ENCODE data around the gene LSM10. TPM values are rescaled to one million over a fixed set of nuclear protein-coding genes. Genes with fewer than 3 reads are reported as not detected.

Gene LSM10
- total RNA-seq (10 to 100 TPM; 39.1 to 68.7 (median 49.7) TPM), polyA plus RNA-seq (10 to 100 TPM; 72.7 to 95.9 TPM)
- long read RNA-seq, donor 1, transcript LSM10-201 (2 exons, 850 nt): major isoform, 39 of 40 reads
- long read RNA-seq, donor 1, partial matches to known transcripts: 0 of 40 reads
- long read RNA-seq, donor 1, other reads (novel, unspliced or antisense): 1 of 40 reads
- long read RNA-seq, donor 2, transcript LSM10-201 (2 exons, 850 nt): major isoform, 36 of 37 reads
- long read RNA-seq, donor 2, partial matches to known transcripts: 0 of 37 reads
- long read RNA-seq, donor 2, other reads (novel, unspliced or antisense): 0 of 37 reads
- long read RNA-seq, donor 3, transcript LSM10-201 (2 exons, 850 nt): major isoform, 26 of 26 reads
- long read RNA-seq, donor 3, partial matches to known transcripts: 0 of 26 reads
- long read RNA-seq, donor 3, other reads (novel, unspliced or antisense): 0 of 26 reads

DNA sequence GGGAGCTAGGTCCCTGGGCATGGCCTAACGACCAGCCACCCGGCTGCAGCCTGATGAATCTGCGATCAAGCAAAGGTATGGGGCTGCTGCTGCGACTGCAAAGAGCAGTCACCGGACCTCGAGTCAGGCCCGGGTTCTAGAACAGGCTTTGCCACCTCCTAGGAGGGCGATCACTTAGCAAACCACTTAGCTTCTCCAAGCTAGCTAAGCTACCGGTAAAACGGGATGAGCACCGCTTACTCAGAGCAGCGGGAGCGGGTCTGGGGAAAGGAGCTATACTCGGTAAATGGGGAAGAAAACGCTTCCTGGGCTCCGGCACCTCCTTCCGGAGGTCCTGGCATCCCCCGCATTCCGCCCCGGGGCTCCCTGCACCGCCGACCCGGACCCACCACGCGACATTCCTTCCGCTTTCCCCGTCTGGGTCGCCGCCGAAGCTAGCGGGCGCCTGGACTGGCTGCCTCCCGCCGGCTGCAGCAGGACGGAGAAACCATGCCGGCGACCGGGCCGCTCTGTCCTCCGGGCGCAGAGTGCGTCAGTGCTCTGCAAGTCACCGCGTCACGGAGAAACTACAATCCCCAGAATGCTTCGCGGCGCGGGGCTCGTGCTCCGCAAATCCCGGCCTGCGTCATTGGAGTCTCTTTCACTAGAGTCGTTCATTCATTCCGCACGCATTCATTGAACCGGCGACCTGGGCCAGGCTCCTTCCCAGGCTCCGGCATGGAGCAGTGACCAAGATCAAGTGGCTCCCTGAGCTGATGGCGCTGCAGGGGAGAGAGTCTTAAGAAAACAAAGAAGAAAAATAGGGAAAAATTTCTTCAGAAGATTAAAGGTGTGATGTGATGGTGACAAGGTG lies at the start of gene LSM10:
Gene LSM10 (minus strand): TSS at position 531 of the 853 bp plus-strand sequence. CDS start 3,779 bp downstream, outside the sequence.
- Histone ChIP-seq H3K4me1 (peaks cover 0 to 44% (median 14%) of the 10 kb centered on the region in 12 donors), H3K27ac (peak within 1 kb of the TSS; percentile 71 to 98 (median 90)), H3K9me3 (no peaks in the 10 kb centered on the region), H3K4me3 (peak within 1 kb of the TSS; percentile 60 to 99 (median 80)), H3K36me3 (peaks cover 0 to 18% (median 15%) of the 10 kb centered on the region in 9 donors), H3K27me3 (no peaks in the 10 kb centered on the region)
- 0 to 1% (median 0%) methylated on average over 42 to 60 of the region's 60 CpGs for WGBS, 4 donors
- intact Hi-C loops (cut with DNase I): loop anchor here in 1 of 10 donors (1.0 to 5.0 kb wide), 2 partner anchors 11 to 175 kb away; partner anchors contain the start of gene THRAP3
- peak; percentile 95 to 96 (median 95) for DNase-seq
- peak in 1 of 2 donors; percentile 93 for TF ChIP-seq POLR2A (IDR thresholded peaks at IDR 0.05)
- TF ChIP-seq, protein P1, sequence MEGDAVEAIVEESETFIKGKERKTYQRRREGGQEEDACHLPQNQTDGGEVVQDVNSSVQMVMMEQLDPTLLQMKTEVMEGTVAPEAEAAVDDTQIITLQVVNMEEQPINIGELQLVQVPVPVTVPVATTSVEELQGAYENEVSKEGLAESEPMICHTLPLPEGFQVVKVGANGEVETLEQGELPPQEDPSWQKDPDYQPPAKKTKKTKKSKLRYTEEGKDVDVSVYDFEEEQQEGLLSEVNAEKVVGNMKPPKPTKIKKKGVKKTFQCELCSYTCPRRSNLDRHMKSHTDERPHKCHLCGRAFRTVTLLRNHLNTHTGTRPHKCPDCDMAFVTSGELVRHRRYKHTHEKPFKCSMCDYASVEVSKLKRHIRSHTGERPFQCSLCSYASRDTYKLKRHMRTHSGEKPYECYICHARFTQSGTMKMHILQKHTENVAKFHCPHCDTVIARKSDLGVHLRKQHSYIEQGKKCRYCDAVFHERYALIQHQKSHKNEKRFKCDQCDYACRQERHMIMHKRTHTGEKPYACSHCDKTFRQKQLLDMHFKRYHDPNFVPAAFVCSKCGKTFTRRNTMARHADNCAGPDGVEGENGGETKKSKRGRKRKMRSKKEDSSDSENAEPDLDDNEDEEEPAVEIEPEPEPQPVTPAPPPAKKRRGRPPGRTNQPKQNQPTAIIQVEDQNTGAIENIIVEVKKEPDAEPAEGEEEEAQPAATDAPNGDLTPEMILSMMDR (IDR thresholded peaks at IDR 0.05): peak in 3 of 12 donors; percentile 6 to 21 (median 20)
- peak; percentile 94 to 98 (median 97) for ATAC-seq

DNA sequence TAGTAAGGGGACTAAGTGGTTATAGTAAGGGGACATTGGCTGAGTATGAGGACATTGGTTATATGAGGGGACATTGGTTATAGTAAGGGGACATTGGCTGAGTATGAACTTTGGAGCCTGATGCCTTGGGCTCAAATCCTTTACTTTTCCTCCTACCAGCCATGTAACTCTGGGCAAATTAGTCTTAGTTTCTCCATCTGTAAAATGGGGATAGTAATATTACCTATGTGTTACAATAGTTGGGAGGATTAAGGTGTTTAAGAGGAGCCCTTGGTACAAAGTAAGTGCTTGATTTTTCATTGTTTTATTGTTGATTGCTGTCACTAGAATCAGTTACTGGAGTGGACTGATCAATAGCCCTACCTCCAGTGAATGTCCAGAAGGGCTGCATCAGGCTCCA lies 49.7 kb upstream of the LSM10 start:
- H3K4me3 ChIP-seq: no peak overlapping the region
- peaks cover 0 to 27% (median 7%) of the 10 kb centered on the region in 12 donors for H3K4me1 ChIP-seq
- TF ChIP-seq, protein P1 (IDR thresholded peaks at IDR 0.05): no peak
- no peak for TF ChIP-seq POLR2A (IDR thresholded peaks at IDR 0.05)
- peaks cover 0 to 4% (median 0%) of the 10 kb centered on the region in 9 donors for H3K36me3 ChIP-seq
- no peaks in the 10 kb centered on the region for H3K27me3 ChIP-seq
- H3K9me3 ChIP-seq: no peaks in the 10 kb centered on the region
- intact Hi-C loops (cut with DNase I): no loop called here
- DNase-seq: no peak
- ATAC-seq: no peak
- no peak overlapping the region for H3K27ac ChIP-seq

DNA sequence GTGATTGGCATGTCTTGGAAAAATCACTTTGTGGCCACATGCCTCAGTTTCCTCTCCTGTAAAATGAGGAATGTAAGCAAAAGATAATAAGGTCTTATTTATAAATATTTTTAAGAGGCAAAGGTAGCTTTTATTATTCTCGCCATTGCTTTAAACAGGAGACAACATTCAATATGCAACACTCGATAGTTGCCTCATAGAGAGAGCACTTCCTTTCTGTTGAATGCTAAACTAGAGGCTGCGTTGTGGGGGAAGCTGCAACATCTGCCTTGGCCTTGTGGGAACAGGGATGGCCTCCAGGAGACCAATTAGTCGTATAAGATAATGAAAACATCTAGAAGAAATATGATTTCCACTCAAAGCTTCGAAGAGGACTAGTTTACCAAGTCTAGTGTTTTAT lies 49.0 kb upstream of the LSM10 start:
- intact Hi-C loops (cut with DNase I): no loop called here
- H3K27me3 ChIP-seq: no peaks in the 10 kb centered on the region
- DNase-seq (no peak), ATAC-seq (no peak)
- peaks cover 0 to 4% (median 0%) of the 10 kb centered on the region in 9 donors for H3K36me3 ChIP-seq
- whole genome bisulfite sequencing, 4 donors: 60 to 75% (median 66%) methylated on average over 5 of the region's 5 CpGs
- no peak for TF ChIP-seq POLR2A (IDR thresholded peaks at IDR 0.05)
- TF ChIP-seq, protein P1 (IDR thresholded peaks at IDR 0.05): no peak
- H3K27ac ChIP-seq: no peak overlapping the region
- peaks cover 0 to 27% (median 7%) of the 10 kb centered on the region in 12 donors for H3K4me1 ChIP-seq
- no peak overlapping the region for H3K4me3 ChIP-seq
- H3K9me3 ChIP-seq: no peaks in the 10 kb centered on the region

All from heart left ventricle (tissue), 16 donors.